ENCODE results near the gene PAWR. TPM values are rescaled to one million over a fixed set of nuclear protein-coding genes. Genes with fewer than 3 reads are reported as not detected.
"Not testable (repeated sequence)": the region's sequence is repeated elsewhere in the genome, so short reads cannot be mapped to it uniquely, and the experiment has no call there.

PAWR gene
- polyA plus RNA-seq, 3 donors = 6.7 to 14.7 (median 7.9) TPM

DNA sequence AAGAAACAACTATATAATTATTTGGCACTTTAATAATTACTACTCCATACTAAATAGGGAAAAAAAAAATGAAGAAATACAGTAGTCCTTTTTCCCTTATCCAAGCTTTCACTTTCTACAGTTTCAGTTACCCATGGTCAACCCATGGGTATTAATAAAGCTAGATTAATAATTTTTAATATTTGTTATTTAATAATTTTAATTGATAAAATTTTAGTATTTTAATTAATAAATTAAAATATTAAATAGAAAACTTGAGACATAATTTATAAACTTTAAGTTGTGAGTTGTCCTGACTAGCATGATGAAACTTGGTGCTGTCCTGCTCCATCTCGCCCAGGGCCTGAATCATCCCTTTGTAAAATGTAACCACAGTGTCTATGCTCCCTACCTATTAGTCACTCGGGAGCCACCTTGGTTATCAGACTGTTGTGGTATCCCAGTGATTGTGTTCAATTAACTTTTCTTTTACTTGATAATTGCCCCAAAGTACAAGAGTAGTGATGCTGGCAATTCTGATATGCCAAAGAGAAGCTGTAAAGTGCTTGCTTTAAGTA, 71.8 kb downstream of the PAWR start:
- WGBS, 3 donors = 90 to 97% (median 97%) methylated on average over 2 of the region's 2 CpGs
- H3K27ac ChIP-seq (ENCODE audit: low read depth, low read length) = no peak overlapping the region

DNA sequence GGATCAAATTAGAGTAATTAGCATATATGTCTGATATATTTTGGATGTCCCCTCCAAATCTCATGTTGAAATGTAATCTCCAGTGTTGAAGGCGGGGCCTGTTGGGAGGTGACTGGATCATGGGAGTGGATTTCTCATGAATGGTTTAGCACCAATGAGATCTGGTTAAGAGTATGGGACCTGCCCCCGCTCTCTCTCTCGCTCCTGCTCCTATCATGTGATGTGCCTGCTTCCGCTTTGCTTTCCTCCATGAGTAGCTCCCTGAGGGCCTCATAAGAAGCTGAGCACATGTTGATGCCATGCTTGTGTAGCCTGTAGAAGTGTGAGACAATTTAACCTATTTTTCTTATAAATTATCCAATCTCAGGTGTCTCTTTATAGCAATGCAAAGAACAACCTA, 73.1 kb downstream of the PAWR start:
- WGBS, 3 donors = 85 to 99% (median 97%) methylated on average over 4 of the region's 4 CpGs
- no peak overlapping the region for H3K27ac ChIP-seq (ENCODE audit: low read depth, low read length)

DNA sequence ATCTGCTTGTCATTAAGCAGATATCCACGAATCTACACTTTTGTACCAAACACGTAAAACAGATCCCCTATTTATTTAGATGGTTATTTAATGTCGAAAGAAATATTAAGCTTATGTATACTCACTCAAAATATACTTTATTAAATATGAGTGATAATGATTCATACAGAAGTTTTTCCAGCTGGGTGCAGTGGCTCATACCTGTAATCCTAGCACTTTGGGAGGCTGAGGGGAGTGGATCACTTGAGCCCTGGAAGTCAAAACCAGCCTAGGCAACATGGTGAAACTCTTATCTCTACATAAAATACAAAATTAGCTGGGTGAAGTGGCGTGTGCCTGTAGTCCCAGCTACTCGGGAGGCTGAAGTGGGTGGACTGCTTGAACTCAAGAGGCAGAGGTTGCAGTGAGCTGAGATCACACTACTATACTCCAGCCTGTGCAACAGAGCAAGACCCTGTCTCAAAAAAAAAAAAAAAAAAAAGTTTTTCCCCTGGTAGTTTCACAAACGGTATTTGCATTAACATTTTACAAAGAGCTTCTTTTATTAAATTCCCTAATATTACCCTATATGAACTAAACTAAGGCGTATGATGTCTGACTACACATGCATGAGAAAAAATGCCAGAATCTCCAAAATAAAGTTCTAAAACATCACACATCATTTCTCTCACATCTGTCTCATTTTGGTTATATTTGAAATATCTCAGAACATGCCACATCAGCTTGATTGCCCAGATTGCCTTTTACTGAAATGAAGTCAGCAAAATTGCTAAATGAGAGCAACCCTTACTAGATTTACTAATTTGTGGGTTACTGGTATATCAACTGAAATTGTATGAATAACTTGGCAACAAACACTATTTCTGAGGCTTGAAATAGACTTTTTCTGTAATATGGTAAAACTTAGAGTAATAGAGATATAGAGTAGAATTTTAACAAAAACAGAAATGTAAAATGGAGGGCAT, 74.9 kb downstream of the PAWR start:
- 80 to 89% (median 83%) methylated on average over 7 of the region's 7 CpGs for WGBS, 3 donors
- H3K27ac ChIP-seq (ENCODE audit: low read depth, low read length) = no peak overlapping the region

DNA sequence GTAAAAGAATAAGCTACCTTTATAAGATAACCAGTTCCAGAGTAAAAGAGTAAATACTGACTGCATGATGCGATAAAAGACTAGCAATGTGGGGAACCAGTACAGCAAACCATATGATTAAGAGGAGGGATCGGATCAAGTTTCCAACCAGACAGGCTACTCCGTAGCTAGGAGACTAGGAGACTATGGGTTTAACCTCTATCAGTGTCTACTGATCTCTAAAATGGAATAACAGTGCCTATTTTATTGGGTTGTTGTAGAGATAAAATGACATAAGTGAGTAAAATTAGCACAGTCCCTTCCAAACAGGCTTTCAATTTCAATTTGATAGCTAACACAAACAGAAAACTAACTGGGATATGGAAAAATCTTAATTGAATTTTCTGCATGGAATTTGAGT, 76.0 kb downstream of the PAWR start:
- WGBS, 3 donors = 81 to 96% (median 89%) methylated on average over 3 of the region's 3 CpGs
- H3K27ac ChIP-seq (ENCODE audit: low read depth, low read length) = no peak overlapping the region

DNA sequence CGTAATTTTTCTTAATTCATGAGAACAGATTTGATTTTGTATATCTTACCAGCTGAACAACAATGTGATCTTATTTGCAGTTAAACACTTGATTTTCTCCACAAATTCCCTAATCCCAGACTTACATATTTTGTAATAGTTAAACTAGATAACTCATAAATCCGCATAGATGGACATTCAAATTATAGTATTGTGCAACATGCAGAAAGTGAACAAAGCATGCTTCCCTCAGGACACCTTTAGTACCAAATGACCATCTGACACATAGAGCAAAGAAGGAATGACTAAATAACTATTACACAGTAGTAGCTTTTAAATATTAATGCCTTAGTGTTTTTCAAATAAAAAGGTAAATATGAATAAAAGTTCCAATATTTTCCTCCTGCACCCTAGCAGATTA, 88.9 kb downstream of the PAWR start:
- H3K27ac ChIP-seq (ENCODE audit: low read depth, low read length) = no peak overlapping the region
- WGBS, 3 donors = 89 to 92% (median 91%) methylated on average over 2 of the region's 2 CpGs

DNA sequence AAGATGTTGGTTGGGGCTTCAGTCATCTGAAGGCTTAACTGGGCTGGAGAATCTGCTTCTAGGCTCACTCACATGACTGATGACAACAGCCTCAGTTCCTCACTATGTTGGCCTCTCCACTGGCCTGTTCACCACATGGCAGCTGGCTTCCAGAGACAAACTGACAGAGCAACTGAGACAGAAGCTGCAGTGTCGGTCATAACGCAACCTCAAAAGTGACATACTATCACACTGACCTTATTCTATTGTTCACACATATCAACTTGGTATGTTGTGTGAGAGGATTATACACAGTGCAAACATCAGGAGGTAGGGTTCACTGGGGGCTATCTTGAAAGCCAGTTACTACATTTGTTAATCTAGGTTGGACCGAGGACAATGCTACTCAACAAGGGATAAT, 92.9 kb downstream of the PAWR start:
- WGBS, 3 donors = 92 to 96% (median 93%) methylated on average over 3 of the region's 3 CpGs

DNA sequence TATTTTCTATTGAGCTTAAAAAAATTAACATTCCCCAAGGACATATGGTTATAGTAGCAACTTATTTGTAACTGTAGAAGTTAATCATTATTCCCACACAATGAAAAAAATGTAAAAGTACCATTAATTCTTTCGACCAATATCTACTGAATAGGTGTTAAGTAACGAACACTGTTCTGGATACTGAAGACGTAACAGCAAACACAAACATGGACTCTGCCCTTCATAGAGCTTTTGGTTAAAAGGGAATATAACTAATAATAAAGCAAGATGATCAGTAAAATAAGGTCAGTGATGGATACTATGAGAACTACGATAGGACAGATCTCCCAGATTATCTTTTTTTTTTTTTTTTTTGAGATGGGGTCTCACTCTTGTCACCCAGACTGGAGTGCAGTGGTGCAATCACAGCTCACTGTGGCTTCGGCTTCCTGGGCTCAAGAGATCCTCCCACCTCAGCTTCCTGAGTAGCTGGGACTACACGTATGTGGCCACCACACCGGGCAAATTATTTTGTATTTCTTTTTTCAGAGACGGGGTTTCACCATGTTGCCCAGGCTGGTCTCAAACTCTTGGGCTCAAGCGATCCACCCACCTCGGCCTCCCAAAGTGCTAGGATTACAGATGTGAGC, 93.9 kb downstream of the PAWR start:
- H3K27ac ChIP-seq (ENCODE audit: low read depth, low read length) = no peak overlapping the region
- WGBS, 3 donors = 83 to 91% (median 85%) methylated on average over 10 of the region's 10 CpGs

More for the DNA sequence above, 92.9 kb downstream of the PAWR start:
- no peak overlapping the region for H3K27ac ChIP-seq (ENCODE audit: low read depth, low read length)

DNA sequence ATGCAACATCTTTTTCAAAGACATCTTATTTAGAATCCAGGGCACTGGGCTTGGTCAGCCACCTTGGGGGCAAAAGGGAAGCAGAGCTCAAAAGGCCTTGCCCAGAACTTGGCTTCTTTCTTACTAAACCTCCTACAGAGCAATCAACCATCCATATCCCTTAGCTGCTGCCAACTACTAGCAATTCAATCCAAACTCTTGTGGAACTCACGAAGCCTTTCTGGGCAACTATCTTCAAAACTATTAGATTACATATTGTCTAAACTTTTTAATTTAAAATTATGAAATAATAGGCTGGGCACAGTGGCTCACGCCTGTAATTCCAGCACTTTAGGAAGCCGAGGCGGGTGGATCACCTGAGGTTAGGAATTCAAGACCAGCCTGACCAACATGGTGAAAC, 95.5 kb downstream of the PAWR start:
- 90 to 95% (median 94%) methylated on average over 4 of the region's 4 CpGs for WGBS, 3 donors
- no peak overlapping the region for H3K27ac ChIP-seq (ENCODE audit: low read depth, low read length)

DNA sequence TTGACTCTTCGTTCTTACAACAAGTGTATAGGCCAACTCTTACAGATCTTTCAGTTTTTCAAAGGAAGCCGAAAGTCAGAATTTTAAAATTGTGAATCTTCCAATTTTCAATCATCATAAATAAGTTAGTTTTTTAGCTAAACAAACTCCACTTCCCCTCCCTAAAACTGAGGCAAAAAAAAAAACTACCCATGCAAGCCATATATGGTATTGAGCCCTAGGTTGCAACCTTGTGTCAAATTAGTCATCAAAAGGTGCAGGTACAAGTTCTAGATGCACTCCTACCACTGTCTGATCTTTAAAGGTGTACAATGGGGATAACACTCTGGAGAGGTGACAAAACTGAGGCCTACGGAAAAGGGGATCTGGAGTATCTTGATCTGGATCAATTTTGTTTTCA, 97.9 kb downstream of the PAWR start:
- WGBS, 3 donors = 80 to 82% (median 80%) methylated on average over 3 of the region's 3 CpGs
- H3K27ac ChIP-seq (ENCODE audit: low read depth, low read length) = no peak overlapping the region

DNA sequence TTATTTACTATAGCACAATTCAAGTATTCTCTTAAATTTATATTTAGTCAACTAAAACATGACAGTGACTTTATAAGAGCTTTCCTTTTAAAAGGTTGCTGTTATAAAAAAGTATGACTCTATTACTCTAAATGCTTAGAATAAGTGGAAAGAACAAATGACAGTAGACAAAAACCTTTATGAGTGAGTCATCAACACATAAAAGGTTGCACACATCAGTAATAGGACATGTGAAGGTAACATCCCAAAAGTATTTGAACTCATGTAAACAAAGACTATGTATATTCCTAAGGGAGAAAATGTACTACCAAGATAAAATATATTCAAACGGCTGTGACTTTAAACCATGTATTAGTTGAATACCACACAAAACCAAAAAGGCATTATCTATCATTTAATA, 98.8 kb downstream of the PAWR start:
- WGBS, 3 donors = 74 to 84% (median 82%) methylated on average over 1 of the region's 1 CpG
- no peak overlapping the region for H3K27ac ChIP-seq (ENCODE audit: low read depth, low read length)

DNA sequence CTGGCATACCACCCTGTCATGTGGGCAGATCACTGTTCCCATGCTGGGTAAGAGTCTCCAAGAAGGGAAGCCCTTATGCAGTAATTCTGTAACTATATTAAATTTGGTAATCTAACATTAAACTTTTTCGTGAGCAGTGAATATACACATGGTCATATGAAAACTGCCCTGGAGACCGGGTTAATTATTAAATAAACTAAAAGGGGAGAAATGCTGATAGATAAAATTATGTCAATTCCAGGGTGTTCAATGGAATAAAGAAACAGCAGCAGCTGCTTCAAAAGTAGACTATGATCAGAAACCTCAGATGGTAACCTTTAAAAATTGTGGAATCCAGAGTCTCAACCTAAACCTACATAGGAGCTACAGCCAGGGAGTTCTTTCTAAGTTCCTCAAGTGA, 100.0 kb downstream of the PAWR start:
- WGBS, 3 donors = 57 to 97% (median 88%) methylated on average over 2 of the region's 2 CpGs
- no peak overlapping the region for H3K27ac ChIP-seq (ENCODE audit: low read depth, low read length)

DNA sequence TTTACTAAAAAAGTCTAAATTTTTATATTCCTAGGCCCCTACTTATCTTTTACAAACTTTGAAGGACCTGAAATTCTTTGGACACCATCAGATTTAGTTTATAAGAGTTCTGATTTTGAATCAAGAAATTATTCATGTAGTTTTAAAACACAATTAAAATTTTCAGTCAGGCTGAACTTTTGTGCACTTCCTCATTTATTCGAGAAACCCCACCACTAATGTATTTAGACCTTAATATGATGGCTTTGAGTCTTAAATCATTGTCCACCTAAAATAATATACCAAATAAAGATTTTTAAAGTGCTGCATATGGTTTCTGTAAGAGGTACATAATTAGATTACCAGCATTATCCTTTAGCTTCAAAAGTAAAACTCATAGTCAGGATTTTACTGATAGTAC, 103.4 kb downstream of the PAWR start:
- 57 to 82% (median 63%) methylated on average over 1 of the region's 1 CpG for WGBS, 3 donors
- no peak overlapping the region for H3K27ac ChIP-seq (ENCODE audit: low read depth, low read length)

DNA sequence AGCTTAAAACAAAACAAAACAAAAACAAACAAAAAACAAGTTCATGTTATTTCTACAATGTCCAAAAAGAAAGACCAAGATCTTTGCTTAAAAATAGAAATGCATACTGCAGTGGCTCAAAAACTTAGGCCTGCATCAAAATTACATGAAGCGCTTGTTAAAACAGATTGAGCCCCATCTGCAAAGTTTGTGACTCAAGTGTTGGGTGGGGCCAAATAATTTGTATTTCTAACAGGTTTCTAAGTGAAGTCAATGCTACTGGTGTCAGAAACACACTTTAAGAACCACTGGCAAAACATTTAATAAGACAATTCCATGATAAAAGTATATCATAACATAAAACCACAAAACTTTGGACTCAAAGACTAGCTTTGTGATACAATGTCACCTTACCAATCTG, 105.6 kb downstream of the PAWR start:
- no peak overlapping the region for H3K27ac ChIP-seq (ENCODE audit: low read depth, low read length)
- 97 to 100% (median 97%) methylated on average over 1 of the region's 1 CpG for WGBS, 3 donors

DNA sequence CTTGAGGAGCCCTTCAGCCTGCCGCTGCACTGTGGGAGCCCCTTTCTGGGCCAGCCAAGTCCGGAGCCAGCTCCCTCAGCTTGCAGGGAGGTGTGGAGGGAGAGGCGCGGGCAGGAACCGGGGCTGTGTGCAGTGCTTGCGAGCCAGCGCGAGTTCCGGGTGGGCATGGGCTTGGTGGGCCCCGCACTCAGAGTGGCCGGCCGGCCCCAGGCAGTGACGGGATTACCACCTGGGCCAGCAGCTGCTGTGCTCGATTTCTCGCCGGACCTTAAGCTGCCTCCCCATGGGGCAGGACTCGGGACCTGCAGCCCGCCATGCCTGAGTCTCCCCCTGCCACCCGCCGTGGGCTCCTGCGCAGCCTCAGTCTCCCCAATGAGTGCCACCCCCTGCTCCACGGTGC, 116.9 kb downstream of the PAWR start:
- no peak overlapping the region for H3K27ac ChIP-seq (ENCODE audit: low read depth, low read length)
- WGBS, 3 donors = 98 to 99% (median 98%) methylated on average over 18 to 22 of the region's 22 CpGs

DNA sequence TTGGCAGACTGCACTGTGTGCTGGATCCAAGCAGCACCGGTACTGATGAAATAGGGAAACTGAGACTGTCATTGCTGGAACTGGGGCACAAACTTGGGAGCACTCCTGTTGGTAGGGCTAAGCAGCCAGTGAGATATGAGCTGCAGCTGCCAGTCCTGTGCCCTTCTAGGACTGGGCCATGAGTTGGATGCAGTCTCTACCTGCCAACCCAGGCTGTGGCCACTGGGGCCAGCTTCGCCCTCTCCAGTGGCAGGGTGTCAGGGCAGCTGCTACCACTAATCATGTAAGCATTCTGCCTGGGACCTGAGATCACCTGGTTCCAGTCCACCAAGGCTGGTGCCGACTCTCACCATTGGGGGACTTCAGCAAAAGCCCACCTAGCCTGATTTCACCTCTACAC, 121.1 kb downstream of the PAWR start:
- H3K27ac ChIP-seq (ENCODE audit: low read depth, low read length) = no peak overlapping the region
- 96 to 100% (median 98%) methylated on average over 3 of the region's 3 CpGs for WGBS, 3 donors

DNA sequence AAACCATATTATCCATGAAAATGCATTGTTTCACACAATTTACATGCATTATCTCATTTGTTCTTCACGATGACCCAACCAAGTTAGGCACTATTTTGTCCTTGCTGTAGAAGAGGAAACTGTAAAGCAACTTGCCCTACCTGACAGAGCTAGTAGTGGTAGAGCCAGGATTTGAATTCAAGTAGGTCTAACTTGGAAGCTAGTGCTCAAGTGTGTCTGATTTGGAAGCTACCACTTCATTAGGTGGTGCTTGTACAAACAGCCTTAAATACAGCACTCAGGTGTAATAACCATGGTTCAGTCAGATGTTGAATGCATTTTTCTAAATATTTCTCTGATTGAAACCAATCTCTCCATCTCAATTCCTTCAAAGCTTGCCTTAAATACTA, 123.6 kb downstream of the PAWR start:
- H3K27ac ChIP-seq (ENCODE audit: low read depth, low read length) = no peak overlapping the region
- 87 to 92% (median 91%) methylated on average over 1 of the region's 1 CpG for WGBS, 3 donors

DNA sequence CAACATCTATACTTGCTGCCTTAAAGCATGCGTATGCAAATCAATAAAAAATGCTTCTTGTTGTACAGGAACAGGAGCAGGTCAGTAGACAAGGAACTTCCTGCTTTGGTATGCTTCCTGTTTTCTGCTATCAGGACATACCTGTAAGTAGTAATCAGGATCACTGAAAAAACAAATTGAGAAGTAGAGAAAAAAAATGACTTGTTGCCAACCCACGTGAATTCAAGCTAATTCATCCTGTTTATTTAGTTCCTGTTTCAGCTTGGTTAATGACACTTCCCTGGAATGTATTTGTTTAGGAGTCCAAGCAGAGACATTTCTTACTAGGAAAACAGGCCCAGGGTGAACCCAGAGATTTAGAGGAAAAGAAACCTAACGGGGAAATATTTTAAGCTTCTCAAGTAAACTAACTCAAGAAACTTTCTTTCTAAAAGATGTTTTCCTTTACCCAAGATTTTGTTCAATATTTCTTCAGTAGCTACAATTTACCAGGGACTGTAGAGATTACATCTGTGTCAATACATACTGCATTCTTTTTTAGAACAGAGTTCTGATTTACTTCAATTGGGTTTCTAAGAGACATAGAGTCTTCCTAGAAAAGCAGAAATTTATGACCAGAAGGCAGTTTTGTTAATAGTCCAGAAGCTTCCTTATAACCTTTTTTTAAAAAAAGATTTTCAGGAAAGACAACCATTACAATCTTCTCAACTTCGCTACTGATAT, 124.2 kb downstream of the PAWR start:
- 63 to 69% (median 68%) methylated on average over 4 of the region's 4 CpGs for WGBS, 3 donors
- H3K27ac ChIP-seq (ENCODE audit: low read depth, low read length) = no peak overlapping the region

DNA sequence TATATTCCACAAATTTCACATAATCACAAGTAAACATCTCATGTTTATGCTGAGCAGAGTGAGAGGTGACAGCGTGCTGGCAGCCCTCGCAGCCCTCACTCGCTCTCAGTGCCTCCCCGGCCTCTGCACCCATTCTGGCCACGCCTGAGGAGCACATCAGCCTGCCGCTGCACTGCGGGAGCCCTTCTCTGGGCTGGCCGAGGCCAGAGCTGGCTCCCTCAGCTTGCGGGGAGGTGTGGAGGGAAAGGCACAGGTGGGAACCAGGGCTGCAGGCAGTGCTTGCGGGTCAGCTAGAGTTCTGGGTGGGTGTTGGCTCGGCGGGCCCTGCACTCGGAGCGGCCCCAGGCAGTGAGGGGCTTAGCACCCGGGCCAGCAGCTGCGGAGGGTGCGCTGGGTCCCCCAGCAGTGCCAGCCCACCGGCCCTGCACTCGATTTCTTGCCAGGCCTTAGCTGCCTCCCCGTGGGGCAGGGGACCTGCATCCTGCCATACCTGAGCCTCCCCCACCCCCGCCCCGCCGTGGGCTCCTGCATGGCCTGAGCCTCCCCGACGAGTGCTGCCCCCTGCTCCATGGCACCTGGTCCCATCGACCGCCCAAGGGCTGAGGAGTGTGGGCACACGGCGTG, 125.9 kb downstream of the PAWR start:
- H3K27ac ChIP-seq (ENCODE audit: low read depth, low read length) = not testable (repeated sequence)
- WGBS, 3 donors = 97 to 99% (median 97%) methylated on average over 29 of the region's 29 CpGs
